ENCODE data around the gene CACNA1D. TPM values are rescaled to one million over a fixed set of nuclear protein-coding genes. Genes with fewer than 3 reads are reported as not detected.
"Not testable (repeated sequence)": the region's sequence is repeated elsewhere in the genome, so short reads cannot be mapped to it uniquely, and the experiment has no call there.

The CACNA1D gene
- total RNA-seq (2014; rRNA removed; shearing (Covaris generic)) = not detected in 2 replicates
- polyA plus RNA-seq (2015; cell fraction: cytosol; rRNA removed) = not detected in 2 replicates
- not detected in 2 replicates for polyA plus RNA-seq (2015; cell fraction: nucleus; rRNA removed)

DNA sequence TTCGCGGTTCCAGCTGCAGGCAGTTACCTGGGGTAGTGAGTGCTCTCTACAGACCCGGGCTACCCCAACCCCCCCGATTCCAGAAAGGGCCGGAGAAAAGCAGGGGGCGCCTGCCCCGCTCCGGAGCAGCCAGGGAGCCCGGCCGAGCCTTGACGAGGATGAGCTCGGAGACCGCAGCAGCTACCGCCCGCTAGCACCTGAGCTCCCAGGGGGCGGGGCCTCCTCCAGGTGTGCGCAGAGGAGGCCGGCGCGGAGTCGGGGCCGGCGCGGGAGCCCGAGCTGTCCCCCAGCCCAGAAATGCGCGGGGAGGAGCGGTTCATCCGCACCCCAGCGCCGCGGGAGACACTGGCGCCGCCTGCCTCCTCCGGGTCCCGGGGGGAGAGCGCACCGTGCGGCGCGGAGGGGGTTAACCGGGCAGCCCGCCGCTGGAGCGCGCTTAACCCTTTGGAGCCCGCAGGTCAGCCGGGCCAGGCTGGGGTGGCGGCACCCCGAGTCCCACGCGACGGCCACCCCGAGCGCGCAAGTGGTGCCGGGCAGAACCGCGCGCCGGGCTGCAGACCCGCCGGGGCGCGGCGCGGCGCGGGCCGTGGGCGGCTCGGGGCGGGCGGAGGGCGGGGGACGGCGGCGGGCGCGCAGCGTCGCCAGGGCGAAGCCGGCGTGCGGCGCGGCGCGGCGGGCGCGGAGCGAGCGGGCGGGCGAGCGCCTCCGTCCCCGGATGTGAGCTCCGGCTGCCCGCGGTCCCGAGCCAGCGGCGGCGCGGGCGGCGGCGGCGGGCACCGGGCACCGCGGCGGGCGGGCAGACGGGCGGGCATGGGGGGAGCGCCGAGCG lies at the start of gene CACNA1D:
Gene CACNA1D (plus strand): TSS at position 649 of the 829 bp plus-strand sequence. CDS start 556 bp downstream, outside the sequence.
- no peak for DNase-seq (ENCODE audit: low read depth)

GRCh38 chr3:53457068-53457467 lies 37.3 kb upstream of the CACNA1D start:
- DNase-seq (ENCODE audit: low read depth) = no peak

DNA sequence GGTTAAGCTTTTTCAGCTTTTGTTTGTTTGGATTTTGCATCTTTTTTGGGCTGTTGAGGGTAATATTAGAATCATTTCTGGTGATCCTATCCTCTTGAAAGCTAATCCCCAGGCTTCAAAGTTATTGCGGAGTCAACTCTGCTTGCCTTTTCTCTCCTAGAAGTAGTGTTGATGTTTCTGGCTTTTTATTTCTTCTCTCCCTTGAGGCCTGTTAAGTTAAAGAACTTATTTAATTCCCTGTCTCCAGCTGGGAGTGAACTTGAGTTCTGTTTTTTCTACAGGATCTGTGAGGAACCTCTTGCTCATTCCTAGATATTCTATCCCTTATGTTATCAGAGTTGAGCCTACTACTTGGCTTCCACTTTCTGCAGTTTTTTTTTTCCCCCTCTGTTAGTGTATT lies 34.1 kb upstream of the CACNA1D start:
- DNase-seq (ENCODE audit: low read depth) = no peak

DNA sequence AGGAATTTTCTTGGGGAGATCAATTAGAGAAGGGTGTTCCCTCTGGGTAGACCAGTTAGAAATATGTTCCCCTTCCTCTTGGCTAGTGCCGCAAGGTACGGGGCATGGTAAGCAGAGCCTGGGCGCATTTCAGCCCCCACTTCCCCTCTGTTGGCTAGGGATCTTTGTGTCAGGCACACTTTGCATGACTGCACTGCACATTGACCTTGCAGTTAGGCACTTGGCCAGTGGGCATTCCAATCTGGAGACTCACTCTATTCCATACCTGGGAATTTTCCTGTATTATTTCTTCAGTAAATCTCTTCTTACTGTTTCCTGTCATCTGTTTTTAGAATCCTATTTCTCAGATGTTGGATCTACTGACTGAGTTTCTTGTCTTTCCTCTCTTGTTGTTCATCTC lies 30.0 kb upstream of the CACNA1D start:
- DNase-seq (ENCODE audit: low read depth) = peak; percentile 28

DNA sequence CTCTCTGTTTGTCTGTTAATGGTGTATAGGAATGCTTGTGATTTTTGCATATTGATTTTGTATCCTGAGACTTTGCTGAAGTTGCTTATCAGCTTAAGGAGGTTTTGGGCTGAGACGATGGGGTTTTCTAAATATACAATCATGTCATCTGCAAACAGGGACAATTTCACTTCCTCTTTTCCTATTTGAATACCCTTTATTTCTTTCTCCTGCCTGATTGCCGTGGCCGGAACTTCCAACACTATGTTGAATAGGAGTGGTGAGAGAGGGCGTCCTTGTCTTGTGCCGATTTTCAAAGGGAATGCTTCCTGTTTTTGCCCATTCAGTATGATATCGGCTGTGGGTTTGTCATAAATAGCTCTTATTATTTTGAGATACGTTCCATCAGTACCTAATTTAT lies 24.7 kb upstream of the CACNA1D start:
- not testable (repeated sequence) for DNase-seq (ENCODE audit: low read depth)

GRCh38 chr3:53473422-53473821 lies 21.0 kb upstream of the CACNA1D start:
- DNase-seq (ENCODE audit: low read depth) = no peak

GRCh38 chr3:53476372-53476771 lies 18.0 kb upstream of the CACNA1D start:
- not testable (repeated sequence) for DNase-seq (ENCODE audit: low read depth)

GRCh38 chr3:53477689-53478088 lies 16.7 kb upstream of the CACNA1D start:
- not testable (repeated sequence) for DNase-seq (ENCODE audit: low read depth)

DNA sequence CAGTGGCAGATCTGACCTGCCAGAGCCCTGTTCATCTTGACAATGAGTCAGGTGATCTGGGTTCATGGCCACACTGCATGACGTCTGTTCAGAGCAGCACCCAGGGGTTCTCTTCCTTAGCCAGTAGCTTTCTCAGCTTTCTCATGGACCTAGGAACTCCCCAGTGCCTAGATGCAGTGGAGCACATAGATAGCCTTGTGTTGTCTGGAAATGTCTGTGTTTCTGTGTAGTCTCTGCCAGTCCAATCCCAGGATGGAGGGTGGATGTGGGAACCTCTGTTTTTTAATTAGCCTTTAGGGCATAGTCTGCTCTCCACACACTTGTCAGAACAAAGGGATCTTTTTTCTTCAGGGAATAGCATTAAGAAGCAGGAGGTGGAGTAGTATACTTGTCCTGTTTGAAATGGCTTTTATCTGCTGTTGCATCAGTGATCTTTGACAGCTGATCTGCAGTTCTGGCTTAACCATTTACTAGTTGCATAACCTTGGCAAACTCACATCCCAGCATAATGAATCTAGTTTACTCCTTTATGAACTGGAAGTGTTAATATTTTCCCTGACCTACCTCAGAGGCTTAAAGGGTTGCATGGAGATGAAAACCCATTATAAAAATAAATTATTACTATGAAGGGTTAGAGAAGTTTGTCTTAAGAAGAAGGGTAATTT lies 16.1 kb upstream of the CACNA1D start:
- DNase-seq (ENCODE audit: low read depth) = no peak

GRCh38 chr3:53478921-53479664 lies 15.3 kb upstream of the CACNA1D start:
- no peak for DNase-seq (ENCODE audit: low read depth)

DNA sequence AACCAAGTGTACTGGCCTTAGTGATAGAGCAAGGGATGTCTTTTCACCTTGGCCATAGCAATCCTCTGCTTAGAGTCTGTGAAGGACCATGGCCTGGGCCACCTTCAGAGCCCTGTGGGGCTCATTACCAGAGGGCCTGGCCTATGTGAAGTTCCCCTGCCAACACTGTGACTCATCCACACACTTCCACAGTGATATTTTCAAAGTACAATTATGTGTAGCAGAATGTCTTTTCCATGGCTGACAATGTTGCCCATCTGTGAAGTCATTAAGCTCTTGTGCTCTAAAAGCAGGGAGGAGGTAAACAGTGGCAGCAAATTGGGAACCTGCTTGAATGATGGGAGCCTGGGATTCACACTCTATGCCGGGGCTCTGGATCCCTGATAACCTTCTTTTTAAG lies 12.2 kb upstream of the CACNA1D start:
- DNase-seq (ENCODE audit: low read depth) = no peak

- DNase-seq (ENCODE audit: low read depth) = no peak
These were observed 10.6 kb upstream of the CACNA1D start for GRCh38 chr3:53483821-53484220.

DNA sequence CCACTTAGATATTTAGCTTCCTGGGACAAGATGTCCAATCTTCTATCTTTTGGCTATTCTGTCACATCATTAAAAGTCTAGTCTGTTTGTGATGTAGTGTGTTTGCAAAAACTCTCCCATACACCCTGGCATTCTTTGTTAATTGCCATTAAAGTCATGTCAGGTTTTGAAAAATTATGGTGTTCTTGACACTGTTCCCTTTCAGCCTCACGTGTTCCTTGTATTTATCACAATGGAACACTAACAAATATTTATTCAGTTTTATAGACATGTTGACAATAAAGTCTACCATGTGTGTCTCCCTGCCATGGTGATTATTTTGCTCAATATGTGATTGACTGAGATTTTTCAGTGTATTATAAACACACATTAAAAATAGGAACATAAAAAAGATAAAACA lies 9.4 kb upstream of the CACNA1D start:
- no peak for DNase-seq (ENCODE audit: low read depth)

DNA sequence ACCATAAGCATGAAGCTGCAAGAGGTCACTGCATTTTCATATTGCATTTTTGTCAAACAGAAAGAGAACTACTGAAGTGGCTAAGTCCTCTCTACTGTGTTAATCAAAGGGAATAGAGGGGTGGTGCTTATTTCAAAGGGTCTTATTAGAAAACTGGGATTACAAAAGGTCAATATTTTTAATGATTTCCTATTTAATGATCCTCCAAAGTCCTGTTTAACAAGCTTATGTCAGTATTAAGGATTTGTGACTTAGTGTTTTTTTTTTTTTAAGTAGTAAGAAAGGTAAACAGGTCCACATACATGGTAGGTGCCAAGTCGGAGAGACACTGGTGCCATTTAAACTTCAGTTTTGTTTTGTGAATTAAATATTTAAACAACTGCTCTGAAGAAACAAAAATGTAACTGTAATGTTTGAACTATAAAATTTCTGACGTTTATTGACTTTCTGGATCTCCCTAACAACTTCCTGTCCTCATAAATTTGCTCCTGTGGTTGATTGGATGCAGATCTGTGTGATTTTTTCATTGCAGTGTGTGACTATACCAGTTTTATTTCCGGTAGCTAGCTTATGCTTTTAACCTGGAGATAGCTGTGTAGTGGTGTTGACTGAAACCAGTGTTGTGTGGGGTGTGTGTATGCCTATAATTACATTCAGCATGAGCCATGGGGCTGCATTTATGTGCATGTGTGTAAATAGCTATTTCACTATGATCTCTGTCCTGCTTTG lies 8.6 kb upstream of the CACNA1D start:
- DNase-seq (ENCODE audit: low read depth) = no peak

- no peak for DNase-seq (ENCODE audit: low read depth)
These were observed 7.3 kb upstream of the CACNA1D start for GRCh38 chr3:53486961-53487654.

DNA sequence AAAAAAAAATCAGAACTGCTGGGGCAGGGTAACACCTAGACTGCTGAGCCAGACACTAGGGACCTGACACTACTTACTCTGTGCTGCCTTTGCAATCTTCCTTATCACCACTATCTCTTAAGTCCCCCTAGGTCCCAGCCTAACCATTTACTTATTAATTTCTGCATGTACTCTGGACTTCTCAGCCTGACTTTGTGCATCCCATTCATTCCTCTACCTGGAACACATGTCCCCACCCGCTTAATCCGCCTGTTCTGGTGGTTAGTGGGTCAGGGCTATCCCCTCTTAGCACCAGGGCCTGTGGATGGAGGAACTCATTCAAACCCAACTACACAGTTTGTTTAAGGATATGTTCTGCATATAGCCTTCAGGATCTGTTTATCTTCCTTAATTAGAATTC lies 5.0 kb upstream of the CACNA1D start:
- no peak for DNase-seq (ENCODE audit: low read depth)

DNA sequence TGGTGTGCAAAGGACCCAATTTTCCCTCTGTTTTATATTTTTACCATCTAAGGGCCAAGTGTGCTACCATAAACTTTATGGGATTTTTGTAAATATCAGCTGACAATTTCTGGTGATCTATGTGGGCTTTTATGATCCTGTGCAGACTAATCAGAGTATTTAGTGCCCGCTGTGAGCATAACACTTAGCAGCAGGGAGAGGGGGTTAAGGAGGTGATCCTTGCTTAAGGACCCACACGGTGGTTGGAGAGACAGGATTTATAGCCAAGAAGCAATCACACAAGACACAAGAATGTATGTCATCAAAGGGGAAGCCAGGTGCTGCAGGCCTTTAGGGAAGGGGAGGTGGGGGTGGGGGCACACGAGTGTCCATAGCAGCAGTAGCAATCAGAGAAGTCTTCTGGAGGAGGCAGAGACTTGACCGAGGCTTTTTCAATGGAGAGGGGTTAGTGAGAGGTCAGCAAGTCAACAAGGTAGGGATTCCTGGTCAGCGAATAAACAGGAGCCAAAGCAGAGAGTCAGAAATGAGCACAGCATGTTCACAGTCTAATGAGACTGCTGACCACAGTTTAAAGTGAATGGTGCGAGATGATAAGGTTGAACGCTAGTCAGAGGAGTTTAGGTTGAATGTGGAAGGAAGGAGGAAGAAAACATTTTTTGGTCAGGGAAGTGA lies 4.5 kb upstream of the CACNA1D start:
- DNase-seq (ENCODE audit: low read depth) = no peak

DNA sequence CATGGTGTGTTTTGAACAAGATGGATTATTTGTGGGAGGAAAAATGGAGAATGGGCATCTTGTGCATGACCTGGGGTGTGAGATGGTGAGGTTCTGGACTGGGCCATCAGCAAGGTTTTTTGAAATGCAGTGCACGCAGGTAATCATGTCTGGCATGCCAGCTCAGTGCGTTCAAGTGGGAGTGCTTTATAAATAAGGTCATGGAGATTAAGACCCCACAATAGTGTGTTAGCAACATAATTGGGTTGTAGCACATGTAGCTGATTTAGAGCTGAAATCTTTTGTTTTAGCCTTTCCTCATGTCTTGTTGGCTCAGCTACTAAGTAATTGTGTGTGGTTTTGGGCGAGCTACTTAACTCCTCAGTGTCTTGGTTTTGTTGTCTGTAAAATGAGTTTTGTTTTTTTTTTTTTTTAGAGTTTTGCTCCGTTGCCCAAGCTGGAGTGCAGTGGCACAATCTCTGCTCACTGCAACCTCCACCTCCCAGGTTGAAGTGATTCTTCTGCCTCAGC lies 3.9 kb upstream of the CACNA1D start:
- no peak for DNase-seq (ENCODE audit: low read depth)

GRCh38 chr3:53491276-53491675 lies 3.1 kb upstream of the CACNA1D start:
- DNase-seq (ENCODE audit: low read depth) = no peak

DNA sequence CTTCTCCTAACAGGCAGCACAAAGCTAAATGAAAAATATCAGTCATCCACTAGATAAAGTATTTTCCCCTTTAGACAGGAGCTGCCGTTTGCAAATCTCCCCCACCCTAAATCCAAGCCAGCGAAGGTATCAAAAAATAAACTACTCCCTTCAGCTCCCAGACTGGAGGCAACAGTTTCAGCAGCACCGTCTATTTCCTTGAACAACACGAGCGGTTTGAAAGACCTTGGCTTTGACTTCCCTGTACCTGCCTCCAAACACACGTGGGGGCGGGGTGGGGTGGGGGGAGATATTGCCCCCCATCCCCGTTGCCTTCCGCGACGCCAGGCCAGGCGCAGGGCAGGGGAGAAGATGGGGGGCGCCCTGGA lies 832 bp upstream of the CACNA1D start:
- DNase-seq (ENCODE audit: low read depth) = no peak
